HepG2 (cell line): Measurements from ENCODE around the gene FEV. TPM values are rescaled to one million over a fixed set of nuclear protein-coding genes. Genes with fewer than 3 reads are reported as not detected.

Source experiments
- HMG20A ChIP-seq: IDR thresholded peaks from 2 replicates; pipeline ENCODE4 v1.6.1; 2016; ENCODE audit warnings: borderline replicate concordance
- KLF16 ChIP-seq, 2 experiments: sonication (generic) in 1 of 2; formaldehyde crosslinking in 1 of 2; IDR thresholded peaks; 2 replicates each; pipeline versions ENCODE4 v1.6.1 to v1.8.0; 2016 to 2023; ENCODE audit warnings: missing genetic modification reagents in 2 of 2, missing compliant biosample characterization in 1 of 2
- MIER2 ChIP-seq: IDR thresholded peaks from 2 replicates; pipeline ENCODE4 v1.6.1; 2016; ENCODE audit warnings: missing biosample characterization, missing genetic modification reagents
- NFKBIZ ChIP-seq: IDR thresholded peaks from 2 replicates; pipeline ENCODE4 v1.6.1; 2018; ENCODE audit warnings: missing genetic modification reagents, missing compliant biosample characterization
- XRCC5 ChIP-seq: fragments of 200-400 bp; formaldehyde crosslinking; optimal IDR thresholded peaks from 2 replicates; pipeline ENCODE3; 2017; ENCODE audit warnings: mild to moderate bottlenecking, low read length
- ZBED4 ChIP-seq: sonication (generic); formaldehyde crosslinking; IDR thresholded peaks from 2 replicates; pipeline ENCODE4 v1.4.0; 2020; ENCODE audit warnings: missing genetic modification reagents, borderline replicate concordance
- ZNF331 ChIP-seq: sonication (generic); formaldehyde crosslinking; IDR thresholded peaks from 2 replicates; pipeline ENCODE4 v1.4.0; 2020; ENCODE audit warnings: missing genetic modification reagents
- ZNF407 ChIP-seq: sonication (generic); formaldehyde crosslinking; IDR thresholded peaks from one replicate; pipeline ENCODE4 v1.5.1; 2020; ENCODE audit warnings: mild to moderate bottlenecking, missing genetic modification reagents; ENCODE audit errors: not compliant biosample characterization
- ZNF574 ChIP-seq: sonication (generic); formaldehyde crosslinking; IDR thresholded peaks from 2 replicates; pipeline ENCODE4 v1.4.0; 2020; ENCODE audit warnings: missing genetic modification reagents
- ZNF576 ChIP-seq: sonication (generic); formaldehyde crosslinking; IDR thresholded peaks from 2 replicates; pipeline ENCODE4 v1.4.0; 2020; ENCODE audit warnings: mild to moderate bottlenecking, missing genetic modification reagents
- ZNF580 ChIP-seq: IDR thresholded peaks from 2 replicates; pipeline ENCODE4 v1.6.1; 2016; ENCODE audit warnings: low read depth, borderline replicate concordance
- polyA plus RNA-seq, 8 experiments: library from polyadenylated mRNA; depleted of rRNA in 3 of 8; stranded (reverse) in 7 of 8; unstranded in 1 of 8; fragments of >200 nt; fragmentation: Illumina TruSeq in 4 of 8; extraction: Trizol in 4 of 8; gene quantifications; 2 replicates each; pipeline versions ENCODE4 v1.2.1 to v1.2.3, GENCODE V29; 2011 to 2016; ENCODE audit warnings: low read depth in 4 of 8, missing spikeins in 1 of 8, mixed read lengths in 1 of 8; ENCODE audit not compliant: insufficient read depth in 1 of 8
- total RNA-seq, 5 experiments: library from RNA; depleted of rRNA; stranded (reverse); fragments of >200 nt; fragmentation: Illumina TruSeq; extraction: Trizol; gene quantifications; 2 replicates each; pipeline ENCODE4 v1.2.3, GENCODE V29; 2016; ENCODE audit warnings: low read depth in 1 of 5

FEV gene
- total and polyA plus RNA-seq, 2 of the 13 experiments (the other 11 are each of a cell fraction or from before 2014, with no cell fraction given): not detected

- peak; percentile 70 for TF ChIP-seq ZNF407 (CRISPR knock-in tag)
- TF ChIP-seq ZNF574 (CRISPR knock-in tag): peak; percentile 73
- TF ChIP-seq ZBED4 (CRISPR knock-in tag): no peak
- peak; percentile 96 for TF ChIP-seq XRCC5
- no peak for TF ChIP-seq ZNF576 (CRISPR knock-in tag)
- TF ChIP-seq ZNF331 (CRISPR knock-in tag): peak; percentile 55; the same call in 1 of the 2 replicates
- TF ChIP-seq MIER2 (CRISPR knock-in tag): peak; percentile 78
- TF ChIP-seq NFKBIZ (CRISPR knock-in tag): no peak
- TF ChIP-seq ZNF580 (CRISPR knock-in tag): peak; percentile 57; the same call in 1 of the 2 replicates
- no peak for TF ChIP-seq HMG20A (CRISPR knock-in tag)
- peak in 1 of 2 experiments; percentile 61; a peak in 1 of 4 replicates for TF ChIP-seq KLF16 (CRISPR knock-in tag; IDR thresholded peaks at IDR 0.05)
These were observed 4.9 kb downstream of the FEV start (continued) for GRCh38 chr2:218979846-218980734.
